Measurements from ENCODE around the gene CD47. TPM values are rescaled to one million over a fixed set of nuclear protein-coding genes. Genes with fewer than 3 reads are reported as not detected.
A peak's percentile ranks its signal among the peaks of the same experiment; 100 is the strongest.

Gene CD47
- polyA plus RNA-seq, 3 donors = 52.3 to 203 (median 173) TPM

- Mint-ChIP-seq H3K27me3 (ENCODE audit: low read depth in 3 of 3) (peaks cover 2 to 6% (median 4%) of the 10 kb centered on the region in 3 donors), H3K36me3 (no peaks in the 10 kb centered on the region), H3K4me1 (peaks cover 21% of the 10 kb centered on the region), H3K4me3 (peak overlapping the region; percentile 76 to 91), H3K27ac (peak overlapping the region in 1 of 7 donors; percentile 33), H3K9me3 (peaks cover 0 to 4% (median 0%) of the 10 kb centered on the region in 7 donors)
- Histone ChIP-seq H3K79me2 (ENCODE audit: insufficient read depth, low read length) (peaks cover 32% of the 10 kb centered on the region), H3K4me3 (replicated peaks in 1 of 3; ENCODE audit: low read depth in 2 of 3, low read length in 3 of 3) (no peak overlapping the region), H3K9ac (ENCODE audit: insufficient read depth, low read length, poor library complexity, severe bottlenecking) (no peak overlapping the region), H4K20me1 (ENCODE audit: insufficient read depth, low read length) (no peaks in the 10 kb centered on the region), H3K4me2 (replicated peaks; ENCODE audit: extremely low read depth, low read length, poor library complexity, severe bottlenecking) (no peak overlapping the region), H3K4me1 (ENCODE audit: control insufficient read depth in 1 of 2, insufficient read depth in 2 of 2, low read length in 2 of 2) (peaks cover 21 to 34% of the 10 kb centered on the region in 2 donors), H3K27me3 (ENCODE audit: control insufficient read depth in 2 of 2, insufficient read depth in 2 of 2, low read length in 2 of 2) (no peaks in the 10 kb centered on the region), H3K9me3 (replicated peaks in 1 of 2; ENCODE audit: control insufficient read depth in 1 of 2, insufficient read depth in 1 of 2, low read length in 2 of 2) (no peaks in the 10 kb centered on the region), H2AFZ (ENCODE audit: insufficient read depth, low read depth, low read length, poor library complexity, severe bottlenecking) (no peak overlapping the region), H3K36me3 (replicated peaks in 1 of 2; ENCODE audit: control insufficient read depth in 1 of 2, insufficient read depth in 2 of 2, low read length in 2 of 2) (no peaks in the 10 kb centered on the region), H3K27ac (ENCODE audit: low read depth in 1 of 2, low read length in 2 of 2) (no peak overlapping the region)
- intact Hi-C loops (cut with micrococcal nuclease) = loop anchor here (5.0 to 10.0 kb wide), 3 partner anchors 40 to 315 kb away; partner anchors contain the start of gene IFT57 (in 2 of the 2)
- 100% methylated on average over 1 of the region's 3 CpGs for WGBS (ENCODE audit: insufficient coverage)
- no peak for DNase-seq
- TF ChIP-seq CTCF (IDR thresholded peaks at IDR 0.05) = no peak
Measured at GRCh38 chr3:108092501-108092900, 1.7 kb upstream of the CD47 start.

DNA sequence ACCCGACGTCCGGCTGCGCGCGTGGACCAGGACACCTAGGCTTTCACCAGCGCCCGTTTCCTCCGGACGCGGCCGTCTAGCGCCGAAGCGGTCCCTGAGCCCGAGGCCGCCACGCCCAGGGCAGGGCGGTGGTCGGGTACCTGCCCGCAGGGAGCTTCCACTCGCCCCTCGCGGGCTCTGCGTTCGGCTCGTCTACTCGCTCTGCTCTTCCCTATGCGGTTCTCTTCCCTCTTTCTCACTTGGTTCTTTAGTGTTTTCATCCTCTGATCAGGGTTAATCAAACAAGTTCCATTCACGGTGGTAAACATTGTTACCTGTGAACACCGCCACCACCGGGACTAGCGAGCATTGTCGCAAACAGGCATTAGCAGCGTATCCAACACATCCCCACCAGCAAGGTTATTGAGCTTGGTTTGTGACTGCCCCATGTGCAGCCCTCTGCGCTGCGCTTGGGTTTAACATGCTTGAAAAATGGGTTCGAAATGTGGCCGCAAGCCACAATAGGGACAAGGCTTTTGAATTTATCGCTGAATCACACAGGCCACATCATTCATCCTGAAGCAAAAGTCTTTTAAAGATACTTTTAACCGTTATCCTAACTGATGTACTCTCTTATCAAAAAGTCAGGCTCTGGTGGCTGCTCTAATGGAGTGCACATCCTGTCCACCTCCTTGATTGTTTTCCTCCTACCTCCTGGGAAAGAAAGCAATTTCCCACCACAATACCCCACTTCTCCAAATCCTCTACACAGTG is 843 bp upstream of the CD47 start:
- no peaks in the 10 kb centered on the region for H3K27me3 ChIP-seq (ENCODE audit: control insufficient read depth in 2 of 2, insufficient read depth in 2 of 2, low read length in 2 of 2)
- Mint-ChIP-seq H3K27me3 (ENCODE audit: low read depth in 3 of 3) (peaks cover 2 to 6% (median 3%) of the 10 kb centered on the region in 3 donors), H3K27ac (peak overlapping the region; percentile 80 to 90 (median 86)), H3K36me3 (no peaks in the 10 kb centered on the region), H3K4me3 (peak overlapping the region; percentile 76 to 91), H3K4me1 (peaks cover 16% of the 10 kb centered on the region), H3K9me3 (peaks cover 0 to 4% (median 0%) of the 10 kb centered on the region in 7 donors)
- no peaks in the 10 kb centered on the region for H3K36me3 ChIP-seq (replicated peaks in 1 of 2; ENCODE audit: control insufficient read depth in 1 of 2, insufficient read depth in 2 of 2, low read length in 2 of 2)
- H3K9ac ChIP-seq (ENCODE audit: insufficient read depth, low read length, poor library complexity, severe bottlenecking) = peak overlapping the region; percentile 97
- intact Hi-C loops (cut with micrococcal nuclease) = loop anchor here (2.0 to 10.0 kb wide), 4 partner anchors 41 to 316 kb away; partner anchors contain the start of gene IFT57 (in 2 of the 2)
- H3K9me3 ChIP-seq (replicated peaks in 1 of 2; ENCODE audit: control insufficient read depth in 1 of 2, insufficient read depth in 1 of 2, low read length in 2 of 2) = no peaks in the 10 kb centered on the region
- H3K27ac ChIP-seq (ENCODE audit: low read depth in 1 of 2, low read length in 2 of 2) = peak overlapping the region; percentile 39 to 96
- WGBS (ENCODE audit: insufficient coverage) = 33% methylated on average over 34 of the region's 41 CpGs
- H3K79me2 ChIP-seq (ENCODE audit: insufficient read depth, low read length) = peaks cover 40% of the 10 kb centered on the region
- no peak for TF ChIP-seq CTCF (IDR thresholded peaks at IDR 0.05)
- DNase-seq = peak in 1 of 3 donors; percentile 7
- no peaks in the 10 kb centered on the region for H4K20me1 ChIP-seq (ENCODE audit: insufficient read depth, low read length)
- peak overlapping the region; percentile 87 for H3K4me2 ChIP-seq (replicated peaks; ENCODE audit: extremely low read depth, low read length, poor library complexity, severe bottlenecking)
- H3K4me3 ChIP-seq (replicated peaks in 1 of 3; ENCODE audit: low read depth in 2 of 3, low read length in 3 of 3) = peak overlapping the region; percentile 57 to 94 (median 82)
- peak overlapping the region; percentile 93 for H2AFZ ChIP-seq (ENCODE audit: insufficient read depth, low read depth, low read length, poor library complexity, severe bottlenecking)
- peaks cover 18 to 33% of the 10 kb centered on the region in 2 donors for H3K4me1 ChIP-seq (ENCODE audit: control insufficient read depth in 1 of 2, insufficient read depth in 2 of 2, low read length in 2 of 2)
